GM18517 (cell line): ENCODE measurements around the gene MORC1.

Experiments
- ATAC-seq: cut with Tn5 transposase; IDR thresholded peaks from one replicate; pipeline ENCODE4 v1.9.1; 2021; ENCODE audit warnings: mild to moderate bottlenecking, moderate library complexity; ENCODE audit not compliant: unreplicated experiment

MORC1 gene

DNA sequence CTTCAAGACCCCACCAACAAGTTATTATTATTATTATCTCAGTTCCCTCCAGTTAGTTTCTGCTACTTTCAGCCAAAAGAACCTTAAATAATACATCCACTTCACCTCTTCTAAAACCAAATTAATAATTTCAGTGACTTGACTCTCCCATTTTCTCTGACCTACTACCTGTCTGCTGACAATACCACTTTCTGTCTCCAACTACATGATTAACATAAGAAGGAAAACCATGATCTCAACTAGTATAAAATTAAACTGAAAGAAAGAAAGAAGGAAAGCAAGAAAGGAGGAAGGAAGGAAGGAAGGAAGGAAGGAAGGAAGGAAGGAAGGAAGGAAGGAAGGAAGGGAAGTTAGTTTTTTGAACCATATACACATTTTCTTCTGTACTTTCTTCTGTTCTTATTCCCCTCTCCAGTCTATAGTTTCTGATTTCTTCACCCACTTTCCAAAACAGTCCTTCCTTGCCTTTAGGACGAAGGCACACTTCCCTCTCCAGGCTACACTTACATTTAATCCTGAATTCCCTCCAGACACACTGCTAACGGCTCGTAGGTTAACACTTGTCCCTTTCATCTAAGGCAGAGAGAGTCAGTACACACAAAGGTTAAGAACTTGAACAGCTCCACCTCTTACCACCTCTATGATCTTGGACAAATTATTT, 84.8 kb downstream of the MORC1 start:
- ATAC-seq = no peak

DNA sequence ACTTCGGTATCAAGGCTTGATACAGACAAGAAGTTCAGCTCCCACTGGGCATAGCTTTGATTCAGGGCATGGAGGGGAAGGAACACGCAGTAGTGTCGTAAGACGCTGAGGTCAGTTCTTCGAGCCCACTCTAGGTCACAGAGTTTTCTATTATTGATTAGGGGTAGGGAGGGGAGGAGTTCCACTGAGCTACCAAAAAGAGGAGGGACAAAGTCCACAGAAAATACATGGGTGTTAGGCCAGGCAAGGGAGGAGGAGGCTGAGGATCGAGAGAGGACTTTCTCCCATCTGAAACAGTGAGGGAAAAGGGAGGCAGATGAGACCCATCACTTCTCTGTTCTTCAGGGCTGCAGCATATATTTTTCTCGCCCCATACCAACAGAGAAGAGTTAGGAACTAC, 89.2 kb downstream of the MORC1 start:
- ATAC-seq = no peak

DNA sequence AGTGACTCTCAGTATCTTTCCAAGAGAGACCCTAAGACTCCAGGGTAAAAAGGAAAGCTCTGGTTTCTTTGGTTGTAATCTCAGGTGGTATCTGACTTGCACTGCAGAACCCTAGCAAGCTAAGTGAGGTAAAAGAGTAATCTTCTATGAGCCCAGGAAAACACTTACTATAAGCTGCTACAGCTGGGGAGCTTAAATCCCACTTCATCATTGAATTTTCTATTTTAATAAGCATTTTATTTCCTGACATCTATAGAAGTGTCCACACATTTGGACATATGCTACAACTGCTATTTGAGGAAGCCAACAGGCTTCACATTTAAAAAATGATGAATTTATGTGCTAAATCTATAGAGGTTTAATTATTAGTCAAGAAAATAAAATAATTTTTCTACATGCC, 91.1 kb downstream of the MORC1 start:
- no peak for ATAC-seq

DNA sequence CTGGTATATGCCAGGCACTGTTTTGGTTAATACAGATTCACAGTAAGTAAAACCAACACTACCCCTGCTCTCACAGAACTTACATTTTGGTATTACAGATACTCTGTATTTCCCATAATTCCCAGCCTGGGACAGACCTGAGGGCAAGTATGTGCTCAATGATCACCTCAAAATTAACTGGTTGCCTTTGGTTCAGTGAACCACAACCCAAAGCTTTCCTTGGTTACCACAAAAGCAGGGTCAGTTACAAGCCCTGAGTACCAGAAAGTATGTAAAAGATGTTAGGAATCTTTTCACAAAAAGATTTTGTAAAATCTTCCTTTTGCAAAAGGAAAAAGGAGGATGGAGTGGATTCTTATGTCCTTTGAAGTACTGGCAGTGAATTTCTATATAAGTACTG, 92.0 kb downstream of the MORC1 start:
- ATAC-seq = no peak

DNA sequence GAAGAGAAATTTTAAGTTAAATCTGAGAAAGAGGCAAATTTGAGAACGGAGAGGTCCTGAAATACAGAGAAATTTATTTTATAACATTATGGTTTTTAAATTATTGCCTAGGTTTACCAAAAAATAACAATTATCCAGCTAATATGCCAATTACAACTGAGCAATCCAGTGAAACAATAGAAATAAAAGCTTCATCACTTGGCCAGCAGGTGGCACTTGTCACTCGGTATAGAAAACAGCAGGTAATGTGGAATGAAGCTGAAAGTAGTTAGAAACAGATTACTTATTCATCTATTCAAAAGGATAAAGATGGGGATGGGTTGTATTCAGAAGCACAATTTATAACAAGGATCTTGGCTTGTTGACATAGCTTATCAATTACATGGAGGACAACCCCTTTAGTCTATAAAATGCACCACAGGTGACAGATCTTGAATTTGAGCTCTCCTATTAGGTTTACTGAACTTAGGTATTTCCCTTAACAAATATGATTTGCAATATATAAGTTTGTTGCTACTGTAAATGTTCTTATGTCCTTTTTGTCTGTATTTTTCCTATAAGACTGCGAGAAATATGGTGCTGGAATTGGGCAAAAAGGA, 94.2 kb downstream of the MORC1 start:
- peak; percentile 78 for ATAC-seq

DNA sequence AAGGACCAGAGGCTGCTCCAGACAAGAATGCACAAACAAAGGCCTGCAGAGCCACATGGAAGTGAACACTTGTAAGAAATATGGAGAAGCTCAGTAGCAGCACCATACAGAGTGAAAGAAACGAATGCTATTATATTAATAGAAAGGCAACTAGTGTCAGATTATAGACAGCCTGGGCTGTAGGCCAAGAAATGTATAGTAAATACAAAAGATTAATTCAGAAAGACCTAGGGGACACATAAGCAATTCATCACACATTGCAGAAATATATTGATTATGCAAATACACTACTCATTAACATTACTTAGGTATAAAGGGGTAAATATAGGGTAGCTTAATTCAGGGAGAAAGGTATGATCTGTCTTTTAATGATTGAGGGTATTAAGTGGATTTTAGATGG, 94.8 kb downstream of the MORC1 start:
- ATAC-seq = no peak

DNA sequence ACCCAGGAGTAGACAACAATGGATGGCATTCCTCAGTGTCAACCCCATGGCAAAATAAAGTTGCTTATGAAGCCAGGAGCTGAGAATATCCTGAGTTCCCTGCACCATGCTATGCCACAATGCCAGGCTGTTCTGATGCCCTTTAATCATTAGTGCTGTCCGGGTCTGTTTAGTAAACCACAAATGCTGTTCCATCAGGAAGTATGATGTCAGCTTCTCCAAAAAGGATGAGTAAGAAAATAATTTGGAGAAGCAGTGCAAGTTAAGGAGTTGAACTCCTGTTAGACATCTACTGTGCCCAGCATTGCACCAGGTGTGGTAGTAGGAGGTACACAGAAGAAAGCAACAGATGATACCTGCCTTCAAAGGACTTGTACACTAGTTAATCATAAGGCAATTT, 96.4 kb downstream of the MORC1 start:
- ATAC-seq = no peak

DNA sequence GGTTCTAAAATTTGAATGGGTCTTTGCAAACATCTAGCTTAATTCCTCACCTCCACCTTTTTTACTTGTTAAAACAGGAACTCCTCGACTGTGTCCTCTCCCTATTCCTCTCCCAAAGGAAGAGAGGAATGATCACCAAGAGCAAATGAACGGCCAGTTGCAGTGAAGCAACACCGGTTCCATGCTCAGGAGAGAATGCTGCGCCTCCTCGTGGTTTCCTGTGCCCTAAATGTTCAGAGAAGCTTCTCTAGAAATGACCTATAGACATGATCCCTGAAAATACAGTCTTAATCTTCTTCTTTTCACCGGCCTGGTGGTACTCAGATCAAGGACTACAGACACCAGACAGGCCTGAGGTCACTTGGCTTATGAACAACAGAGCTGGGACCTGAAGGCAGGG, 99.1 kb downstream of the MORC1 start:
- ATAC-seq = no peak

DNA sequence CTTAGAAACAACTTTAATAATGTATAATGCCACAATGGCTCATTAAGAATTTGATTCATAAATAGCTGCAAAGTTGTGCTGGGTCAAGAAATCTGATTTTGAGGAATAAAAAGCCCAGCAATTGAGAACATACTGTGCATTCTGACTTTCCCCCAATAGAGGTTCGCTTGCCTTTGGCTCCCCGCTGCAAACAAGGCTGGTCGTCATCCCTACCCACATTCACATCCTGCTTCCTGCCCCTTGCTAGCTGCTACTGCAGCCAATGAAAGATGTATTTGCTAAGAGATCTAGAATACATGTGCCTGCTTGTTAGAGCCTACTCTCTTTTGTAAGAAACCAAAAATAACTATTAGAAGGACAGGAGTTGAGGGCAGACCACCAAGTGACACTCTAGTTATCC, 112.5 kb downstream of the MORC1 start:
- ATAC-seq = no peak

DNA sequence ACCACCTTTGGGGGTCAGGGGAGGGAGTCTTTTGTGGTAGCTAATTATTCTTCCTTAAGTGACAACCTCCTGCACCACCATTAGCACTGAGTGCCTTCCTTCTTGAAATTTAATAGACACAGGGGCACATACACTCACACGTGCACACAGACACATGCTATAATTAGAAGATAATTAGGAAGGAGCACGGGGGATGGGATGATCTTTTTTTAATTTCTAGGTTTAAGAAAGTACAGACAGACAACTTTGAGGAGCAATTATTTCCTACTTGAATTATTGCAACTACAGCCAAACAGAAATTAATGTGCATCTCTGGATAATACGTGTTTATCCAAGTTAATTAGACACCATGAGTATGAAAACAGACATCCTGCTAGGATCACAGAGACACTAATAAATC, 119.5 kb downstream of the MORC1 start:
- no peak for ATAC-seq

DNA sequence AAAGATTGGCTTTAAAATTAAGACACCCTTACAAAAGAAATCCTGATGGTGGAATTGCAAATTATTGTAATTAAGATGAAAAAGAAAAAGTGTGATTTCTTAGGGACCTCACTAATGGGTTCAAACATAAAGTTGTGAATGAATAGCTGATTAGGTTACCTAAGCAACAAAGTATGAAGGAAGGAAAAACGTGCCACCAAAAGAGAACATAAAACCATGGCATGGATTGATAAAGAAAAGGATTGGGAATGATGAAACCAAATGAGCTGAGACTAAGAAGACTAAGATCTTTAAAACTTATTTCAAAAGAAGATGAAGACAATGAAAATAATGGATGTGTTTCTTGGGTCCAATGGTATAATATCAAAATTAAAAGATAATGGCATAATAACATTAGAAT, 132.1 kb downstream of the MORC1 start:
- no peak for ATAC-seq

DNA sequence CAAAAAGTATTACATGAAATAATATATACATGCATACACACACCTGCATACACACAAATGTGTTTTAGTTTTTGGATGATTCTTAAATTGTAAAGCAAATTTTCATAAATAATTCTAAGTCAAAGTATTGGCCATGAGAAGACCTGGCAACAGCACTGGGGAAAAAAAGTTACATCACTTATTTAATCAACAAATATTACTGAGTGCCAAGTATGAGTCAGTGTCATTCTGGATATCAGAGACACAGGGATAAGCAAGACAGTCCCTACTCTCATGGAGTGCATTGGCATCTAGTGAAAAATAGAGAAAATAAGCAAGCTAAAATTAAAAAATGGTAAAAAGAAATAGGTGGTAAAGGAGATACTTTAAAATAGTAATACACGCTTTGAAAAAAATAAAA, 134.9 kb downstream of the MORC1 start:
- ATAC-seq = no peak

DNA sequence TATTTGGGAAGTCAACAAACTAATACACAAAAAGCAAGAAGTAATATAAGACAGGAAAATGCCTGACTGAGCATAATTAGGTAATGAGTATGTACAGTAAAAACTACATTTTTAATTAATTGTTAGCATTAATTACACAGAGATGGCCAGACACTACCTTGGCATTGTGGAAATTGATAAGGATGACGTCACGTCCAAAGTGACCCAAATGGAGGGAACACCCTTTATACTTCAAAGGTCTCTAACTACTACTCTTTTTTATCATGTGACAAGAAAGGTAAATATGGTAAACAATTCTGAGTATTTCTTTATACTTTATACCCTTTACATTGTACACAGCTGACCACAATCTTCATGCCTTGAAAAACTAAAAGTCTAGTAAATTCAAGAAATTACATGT, 141.9 kb downstream of the MORC1 start:
- no peak for ATAC-seq

DNA sequence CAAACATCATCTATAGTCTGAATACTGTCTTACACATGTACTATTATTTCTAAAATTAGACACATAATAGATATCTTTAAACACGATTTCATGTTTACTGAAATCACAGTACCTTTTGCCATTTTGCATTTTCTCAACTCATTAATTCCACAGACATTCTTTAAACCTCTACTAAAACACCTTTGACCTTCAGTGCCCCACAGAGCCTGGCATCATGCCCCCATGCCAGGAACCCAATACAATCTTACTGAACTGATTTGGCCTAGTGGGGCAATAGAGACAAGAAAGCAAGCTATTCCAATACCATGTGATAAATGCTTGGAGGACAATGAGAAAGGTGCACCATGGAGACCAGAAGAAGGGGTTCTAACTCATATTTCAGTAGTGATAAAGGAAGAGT, 144.9 kb downstream of the MORC1 start:
- ATAC-seq = no peak

DNA sequence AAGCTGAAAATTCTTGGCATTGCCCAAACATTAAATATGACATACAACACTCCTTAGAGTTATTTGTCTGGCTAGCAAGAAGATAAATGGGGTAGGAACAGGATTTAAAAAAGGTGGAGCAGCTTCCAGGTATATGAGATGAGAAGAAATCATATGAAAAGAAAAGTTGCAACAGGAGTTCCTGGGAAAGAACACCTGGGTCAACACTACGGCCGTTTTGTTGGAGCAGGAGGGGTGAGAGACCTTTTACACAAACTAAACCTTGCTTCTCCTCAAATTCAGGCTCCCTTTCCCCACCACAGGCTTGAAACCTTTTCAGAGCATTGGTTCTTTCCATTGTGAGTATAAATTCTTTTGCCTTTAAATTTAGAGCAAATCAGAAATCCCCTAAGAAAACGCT, 145.5 kb downstream of the MORC1 start:
- no peak for ATAC-seq

DNA sequence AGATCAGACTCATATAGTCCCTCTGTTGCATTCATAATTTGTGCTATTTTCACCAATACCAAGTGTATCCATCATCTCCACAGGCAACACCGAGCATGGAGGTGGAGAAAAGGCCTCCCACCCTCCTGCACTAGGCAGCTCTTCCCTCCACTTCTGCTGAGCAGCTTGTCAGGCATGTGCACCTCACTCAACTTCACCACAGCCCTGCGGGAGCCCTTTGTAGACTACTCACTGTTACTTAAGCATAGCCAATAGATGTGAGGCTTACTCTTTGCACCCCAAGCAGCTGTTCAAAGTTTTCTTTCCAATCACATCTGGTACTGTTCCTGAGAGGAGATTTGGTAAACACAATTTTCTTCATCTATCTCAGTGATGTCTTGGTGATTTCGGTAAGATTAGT, 147.4 kb downstream of the MORC1 start:
- no peak for ATAC-seq

DNA sequence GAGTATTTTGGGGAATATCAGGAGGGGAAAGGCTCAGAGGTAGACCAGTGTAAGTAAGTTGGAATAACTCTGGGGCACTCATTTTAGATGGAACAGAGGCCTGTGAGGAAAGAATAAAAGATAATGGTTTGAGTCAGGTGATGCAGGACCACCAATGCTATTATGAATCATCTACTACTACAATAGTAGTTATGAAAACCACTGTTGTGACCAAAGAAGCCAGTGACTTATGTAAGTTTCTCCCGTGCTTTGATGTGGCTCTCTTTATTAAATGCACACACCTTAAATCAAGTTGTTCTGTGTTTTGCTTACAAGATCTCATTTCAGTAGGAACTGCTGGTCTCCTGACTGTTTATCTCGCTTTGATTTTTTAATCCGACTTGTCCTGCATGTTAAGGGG, 151.2 kb downstream of the MORC1 start:
- ATAC-seq = no peak

DNA sequence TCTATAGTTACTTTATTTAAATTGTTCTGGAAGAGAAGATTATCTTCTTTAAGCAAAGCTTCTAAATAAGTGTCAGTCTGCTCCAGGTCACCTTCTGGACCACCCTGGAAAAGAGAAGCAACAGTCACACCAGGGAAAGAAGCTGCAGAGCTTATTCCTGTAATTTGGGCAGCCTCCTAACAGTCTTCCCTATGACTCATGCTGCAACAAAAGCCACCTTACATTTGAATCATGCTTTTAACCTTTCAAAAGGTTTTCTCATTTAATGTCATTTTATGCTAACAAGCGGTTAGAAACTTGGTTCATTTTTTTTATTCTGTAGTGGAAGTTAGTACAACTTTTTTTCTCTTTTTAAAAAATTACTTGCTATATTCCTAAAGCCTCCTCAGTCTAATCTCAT, 158.9 kb downstream of the MORC1 start:
- no peak for ATAC-seq

DNA sequence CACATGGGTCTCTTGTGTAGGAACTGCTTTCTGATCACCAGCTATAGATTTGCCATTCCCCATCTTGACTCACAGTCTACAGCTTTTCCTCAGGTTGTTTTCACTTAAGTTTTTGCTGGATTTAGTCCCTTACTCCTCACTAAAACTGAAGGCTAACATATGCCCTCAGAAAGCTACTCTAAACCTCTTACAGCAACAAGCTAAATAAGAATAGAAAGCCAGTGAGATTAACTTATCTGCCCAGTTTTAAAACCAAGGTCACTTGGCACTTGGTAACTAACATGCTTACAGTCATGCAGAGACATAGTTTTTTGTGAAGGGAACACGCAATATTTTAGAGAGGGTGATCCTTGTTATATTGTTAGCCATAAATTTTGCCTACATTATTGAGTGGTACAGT, 164.2 kb downstream of the MORC1 start, which contains the start of gene GUCA1C:
TSS of gene GUCA1C (minus strand) at position 180 of the 400 bp plus-strand sequence. CDS start at position 63, 117 bp downstream.
- ATAC-seq = no peak

DNA sequence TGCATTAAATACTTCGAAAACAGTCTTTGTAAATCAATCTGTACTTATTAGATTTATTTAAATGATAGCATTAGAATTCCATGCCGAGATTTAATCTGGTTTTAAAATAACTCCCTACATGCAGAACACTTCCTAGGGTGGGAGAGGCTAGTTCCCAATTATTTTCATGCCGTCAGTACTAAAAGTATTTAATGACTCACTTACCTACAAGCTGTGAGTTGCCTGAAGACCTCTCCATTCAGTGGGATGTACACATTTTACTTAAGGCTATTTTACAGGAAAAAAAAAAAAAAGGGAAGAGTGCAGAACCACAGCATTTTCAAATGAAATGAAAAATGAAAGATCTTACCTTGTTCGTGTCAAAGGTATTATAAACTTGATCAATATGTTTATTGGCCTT, 164.7 kb downstream of the MORC1 start:
- no peak for ATAC-seq

DNA sequence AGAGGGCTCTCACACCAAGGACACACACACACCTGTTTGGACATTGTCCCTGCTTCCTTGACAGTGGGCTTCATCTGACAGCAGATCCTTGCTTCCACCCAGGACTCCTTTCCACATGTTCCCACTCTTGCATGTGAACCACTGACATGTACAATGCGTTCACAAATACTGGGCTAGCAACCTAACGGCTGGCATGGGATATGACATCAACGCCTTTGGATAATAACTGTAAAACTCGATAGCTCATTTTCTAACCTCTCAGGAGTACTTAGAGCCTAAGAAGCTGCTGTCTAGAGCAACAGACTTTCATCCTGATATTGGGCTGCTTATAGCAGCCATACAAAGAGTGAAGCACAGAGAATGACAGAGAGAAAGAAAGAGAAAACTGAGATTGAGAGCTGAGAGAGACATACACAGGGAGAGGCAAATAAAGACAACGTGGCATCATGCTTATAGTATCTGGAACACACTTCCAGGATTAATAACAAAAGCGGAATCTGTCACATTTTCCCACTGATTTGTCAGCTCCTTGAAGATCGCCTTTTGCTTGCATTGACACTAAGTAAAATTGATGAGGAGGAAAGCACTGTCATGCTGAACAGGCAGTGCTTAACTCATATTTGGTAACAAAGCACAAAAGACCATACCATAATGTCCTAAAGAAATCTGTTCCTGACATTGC, 166.0 kb downstream of the MORC1 start:
- ATAC-seq = no peak

DNA sequence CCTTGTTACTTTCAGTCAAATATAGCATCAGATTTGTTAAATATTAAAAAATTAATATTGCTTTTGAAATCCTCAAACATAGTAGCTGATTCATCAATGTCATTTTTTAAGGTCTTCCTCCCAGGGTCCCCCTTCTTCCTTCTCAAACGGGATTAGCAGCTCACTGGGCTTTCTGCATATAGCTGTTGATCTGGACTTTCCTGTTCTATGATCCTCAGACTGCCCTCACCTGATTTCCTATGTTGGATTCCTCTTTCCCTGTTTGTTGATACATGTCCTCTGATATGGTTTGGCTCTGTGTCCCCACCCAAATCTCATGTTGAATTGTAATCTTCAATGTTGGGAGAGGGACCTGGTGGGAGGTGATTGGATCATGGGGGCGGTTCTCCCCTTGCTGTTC, 170.1 kb downstream of the MORC1 start:
- no peak for ATAC-seq
